Fibroblast of mammary gland (primary cell): ENCODE results near the gene FRS2.

Experiments used
- DNase-seq: peaks from one replicate; pipeline ENCODE4 v3.0.0-alpha.2; 2010; ENCODE audit warnings: low read depth
- H3K4me3 ChIP-seq: 2 replicates; pipeline ENCODE4 v1.5.1; 2011; ENCODE audit warnings: low read depth, mild to moderate bottlenecking, low read length, moderate library complexity; ENCODE audit not compliant: control insufficient read depth
- TF ChIP-seq, protein P1 (sequence below): conservative IDR thresholded peaks from 2 replicates; pipeline ENCODE4 v1.5.1; 2011; ENCODE audit warnings: low read depth, low read length, inconsistent platforms; ENCODE audit not compliant: control insufficient read depth, insufficient read depth

The FRS2 gene

DNA sequence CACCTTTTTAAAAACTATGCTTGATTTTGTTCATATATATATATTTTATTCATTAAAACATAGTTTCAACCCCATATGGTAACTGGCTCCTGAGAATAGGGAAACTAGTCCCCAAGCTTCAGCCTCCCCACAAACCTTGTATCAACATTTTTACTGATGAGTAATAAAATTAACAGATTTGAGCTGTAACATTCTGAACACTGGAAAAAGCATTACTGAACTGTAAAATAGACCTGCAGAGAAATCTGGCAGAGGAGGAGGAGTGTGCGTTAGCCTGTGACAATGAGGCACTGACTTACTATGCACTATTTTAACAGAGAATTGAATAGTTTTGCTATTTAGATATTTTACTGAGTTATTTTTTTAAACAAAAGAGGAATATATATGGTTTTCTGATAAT is 43.1 kb downstream of the FRS2 start:
- TF ChIP-seq, protein P1, sequence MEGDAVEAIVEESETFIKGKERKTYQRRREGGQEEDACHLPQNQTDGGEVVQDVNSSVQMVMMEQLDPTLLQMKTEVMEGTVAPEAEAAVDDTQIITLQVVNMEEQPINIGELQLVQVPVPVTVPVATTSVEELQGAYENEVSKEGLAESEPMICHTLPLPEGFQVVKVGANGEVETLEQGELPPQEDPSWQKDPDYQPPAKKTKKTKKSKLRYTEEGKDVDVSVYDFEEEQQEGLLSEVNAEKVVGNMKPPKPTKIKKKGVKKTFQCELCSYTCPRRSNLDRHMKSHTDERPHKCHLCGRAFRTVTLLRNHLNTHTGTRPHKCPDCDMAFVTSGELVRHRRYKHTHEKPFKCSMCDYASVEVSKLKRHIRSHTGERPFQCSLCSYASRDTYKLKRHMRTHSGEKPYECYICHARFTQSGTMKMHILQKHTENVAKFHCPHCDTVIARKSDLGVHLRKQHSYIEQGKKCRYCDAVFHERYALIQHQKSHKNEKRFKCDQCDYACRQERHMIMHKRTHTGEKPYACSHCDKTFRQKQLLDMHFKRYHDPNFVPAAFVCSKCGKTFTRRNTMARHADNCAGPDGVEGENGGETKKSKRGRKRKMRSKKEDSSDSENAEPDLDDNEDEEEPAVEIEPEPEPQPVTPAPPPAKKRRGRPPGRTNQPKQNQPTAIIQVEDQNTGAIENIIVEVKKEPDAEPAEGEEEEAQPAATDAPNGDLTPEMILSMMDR = no peak
- no peak for DNase-seq
- H3K4me3 ChIP-seq = no peak overlapping the region

DNA sequence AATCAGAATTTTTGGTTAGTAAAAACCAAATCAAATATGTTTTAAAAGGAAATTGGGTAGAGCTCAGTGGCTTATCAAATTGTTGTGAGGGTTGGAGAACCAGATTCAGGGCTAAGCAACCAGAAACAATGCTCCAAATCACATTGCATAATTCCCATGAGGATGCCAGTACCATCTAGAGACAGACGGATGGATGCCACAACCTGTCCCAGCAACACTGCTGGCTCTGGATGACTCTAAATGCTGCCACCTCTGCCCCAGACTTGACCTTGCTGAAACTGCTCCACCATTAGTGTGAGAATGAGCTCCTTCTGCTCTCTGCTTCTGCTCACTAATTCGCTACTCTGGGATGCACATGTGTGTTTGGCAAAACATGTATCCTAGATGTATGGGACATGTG is 43.9 kb downstream of the FRS2 start:
- no peak for DNase-seq

DNA sequence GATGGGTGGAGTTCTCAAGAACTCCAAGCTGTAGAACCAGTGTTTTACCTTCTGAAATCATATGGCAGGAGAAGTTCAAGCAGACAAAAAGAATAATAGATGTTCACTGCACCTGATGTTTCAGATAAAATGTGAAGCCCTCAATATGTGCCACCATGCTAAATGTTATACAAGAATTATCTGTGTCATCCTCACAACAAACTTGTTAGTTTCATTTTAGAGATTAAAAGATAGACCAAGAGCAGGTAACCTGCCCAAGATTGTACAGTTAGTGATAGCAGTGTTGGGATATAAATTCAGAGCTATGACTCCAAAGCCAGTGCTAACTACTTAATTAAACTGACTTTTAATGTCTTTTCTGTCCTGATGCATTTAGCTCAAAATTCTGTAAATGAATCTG is 44.7 kb downstream of the FRS2 start:
- no peak overlapping the region for H3K4me3 ChIP-seq
- DNase-seq = no peak
- TF ChIP-seq, protein P1 = no peak

More for the DNA sequence above, 43.9 kb downstream of the FRS2 start:
- TF ChIP-seq, protein P1 = no peak
- H3K4me3 ChIP-seq = no peak overlapping the region

DNA sequence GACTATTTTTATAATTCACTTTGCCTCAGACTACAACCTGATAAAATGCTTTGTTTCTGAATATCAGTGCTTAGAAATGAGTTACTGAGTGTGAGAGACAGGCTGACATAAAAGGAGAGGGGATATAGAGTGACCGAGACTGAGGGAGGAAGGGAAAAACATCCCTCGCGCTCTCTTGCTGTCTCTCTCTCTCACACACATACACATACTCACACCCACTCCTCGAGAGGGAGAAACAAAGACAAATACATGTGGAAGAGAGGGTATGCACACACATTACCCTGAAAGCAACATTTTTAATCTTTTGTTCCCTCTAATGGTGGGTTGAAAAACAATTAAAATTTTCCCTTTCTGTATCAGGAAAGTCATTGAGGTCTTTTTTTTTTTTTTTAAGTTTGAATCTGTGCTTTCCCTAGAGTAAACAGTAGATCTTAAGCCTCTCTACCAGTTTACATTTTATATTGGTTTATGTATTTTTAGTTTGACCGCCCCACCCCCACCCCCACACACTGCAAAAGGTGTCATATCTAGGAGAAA is 45.3 kb downstream of the FRS2 start:
- TF ChIP-seq, protein P1 = no peak
- no peak overlapping the region for H3K4me3 ChIP-seq
- no peak for DNase-seq

DNA sequence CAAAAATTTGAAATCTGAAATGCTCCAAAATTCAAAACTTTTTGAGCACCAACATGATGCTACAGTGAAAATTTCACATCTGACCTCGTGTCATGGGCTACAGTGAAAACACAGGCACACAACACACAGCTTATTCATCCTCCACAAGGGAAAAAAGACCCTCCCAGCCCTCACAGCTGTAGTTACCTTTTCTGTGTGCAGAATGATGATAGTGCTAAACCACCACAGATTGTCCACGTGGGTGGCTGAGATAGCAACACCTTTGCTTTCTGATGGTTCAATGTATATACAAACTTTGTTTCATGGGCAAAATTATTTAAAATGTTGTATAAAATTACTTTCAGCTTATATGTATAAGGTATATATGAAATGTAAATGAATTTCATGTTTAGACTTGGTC is 46.8 kb downstream of the FRS2 start:
- DNase-seq = no peak
- no peak overlapping the region for H3K4me3 ChIP-seq
- TF ChIP-seq, protein P1 = no peak

DNA sequence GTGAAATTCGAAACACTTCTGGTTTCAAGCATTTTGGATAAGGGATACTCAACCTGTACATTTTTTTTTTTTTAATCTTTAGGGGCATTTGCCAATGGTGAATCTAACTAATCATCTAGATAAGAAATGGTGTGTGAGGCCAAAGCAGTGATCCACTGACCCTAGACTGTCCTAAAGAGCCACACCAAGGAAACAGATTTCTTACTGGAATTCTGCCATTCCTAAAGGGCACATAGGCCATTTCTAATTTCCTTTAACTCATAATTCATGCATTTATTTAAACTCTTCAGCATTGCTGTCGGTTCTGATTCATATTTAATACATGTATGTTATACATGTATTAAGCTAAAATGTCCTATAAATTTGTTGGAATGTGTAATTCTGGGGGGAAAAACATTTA is 47.2 kb downstream of the FRS2 start:
- no peak overlapping the region for H3K4me3 ChIP-seq
- TF ChIP-seq, protein P1 = no peak
- no peak for DNase-seq

DNA sequence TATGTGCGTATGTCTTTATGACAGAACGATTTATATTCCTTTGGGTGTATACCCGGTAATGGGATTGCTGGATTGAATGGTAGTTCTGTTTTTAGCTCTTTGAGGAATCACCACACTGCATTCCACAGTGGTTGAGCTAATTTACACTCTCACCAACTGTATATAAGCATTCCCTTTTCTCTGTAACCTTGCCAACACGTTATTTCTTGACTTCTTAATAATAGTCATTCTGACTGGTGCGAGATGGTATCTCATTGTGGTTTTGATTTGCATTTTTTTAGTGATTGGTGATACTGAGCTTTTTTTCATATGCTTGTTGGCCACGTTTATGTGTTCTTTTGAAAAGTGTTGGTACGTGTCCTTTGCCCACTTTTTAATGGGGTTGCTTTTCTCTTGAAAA is 49.7 kb downstream of the FRS2 start:
- TF ChIP-seq, protein P1 = no peak
- no peak overlapping the region for H3K4me3 ChIP-seq
- no peak for DNase-seq
